ENCODE results near the gene FRMD4A.

GRCh38 chr10:14151571-14151970, 179.2 kb downstream of the FRMD4A start:
- no peak for TF ChIP-seq EZH2 (IDR thresholded peaks at IDR 0.05; ENCODE audit: insufficient read depth, poor library complexity, severe bottlenecking)
- TF ChIP-seq EZH2phosphoT487 (IDR thresholded peaks at IDR 0.05; ENCODE audit: insufficient read depth, low read depth) = no peak
